ENCODE measurements around the gene FRMD7. TPM values are rescaled to one million over a fixed set of nuclear protein-coding genes. Genes with fewer than 3 reads are reported as not detected.

The FRMD7 gene
- total RNA-seq = not detected in 2 replicates
- polyA plus RNA-seq = not detected in 2 replicates

- no peaks in the 10 kb centered on the region for H3K36me3 ChIP-seq
- H3K4me1 ChIP-seq (ENCODE audit: low read depth) = no peaks in the 10 kb centered on the region
- H3K27ac ChIP-seq = no peak within 1 kb of the TSS
- H3K9me3 ChIP-seq (ENCODE audit: low read depth) = no peaks in the 10 kb centered on the region
- no peak for TF ChIP-seq CTCF (IDR thresholded peaks at IDR 0.05; ENCODE audit: low read depth, low read length)
- DNase-seq (ENCODE audit: low read depth in 1 of 2, low spot score in 1 of 2) = peak in 1 of 2 donors; percentile 27
- H3K27me3 ChIP-seq = no peaks in the 10 kb centered on the region
- no peak within 1 kb of the TSS for H3K4me3 ChIP-seq
Observed at GRCh38 chrX:132127743-132128142, at the start of gene FRMD7. Gene FRMD7, minus strand, starts transcription at chrX:132128020. Its CDS starts 176 bp downstream, at chrX:132127844.

GRCh38 chrX:132173647-132174046, 45.8 kb upstream of the FRMD7 start:
- no peak for TF ChIP-seq CTCF (IDR thresholded peaks at IDR 0.05; ENCODE audit: low read depth, low read length)
- Histone ChIP-seq H3K4me1 (ENCODE audit: low read depth) (no peaks in the 10 kb centered on the region), H3K27ac (no peak overlapping the region), H3K4me3 (no peak overlapping the region), H3K9me3 (ENCODE audit: low read depth) (no peaks in the 10 kb centered on the region), H3K36me3 (no peaks in the 10 kb centered on the region), H3K27me3 (no peaks in the 10 kb centered on the region)
- no peak for DNase-seq (ENCODE audit: low read depth in 1 of 2, low spot score in 1 of 2)

GRCh38 chrX:132171881-132172280, 44.1 kb upstream of the FRMD7 start:
- no peak overlapping the region for H3K27ac ChIP-seq
- H3K4me3 ChIP-seq = no peak overlapping the region
- H3K27me3 ChIP-seq = no peaks in the 10 kb centered on the region
- no peak for DNase-seq (ENCODE audit: low read depth in 1 of 2, low spot score in 1 of 2)
- no peaks in the 10 kb centered on the region for H3K4me1 ChIP-seq (ENCODE audit: low read depth)
- no peaks in the 10 kb centered on the region for H3K9me3 ChIP-seq (ENCODE audit: low read depth)
- H3K36me3 ChIP-seq = no peaks in the 10 kb centered on the region
- TF ChIP-seq CTCF (IDR thresholded peaks at IDR 0.05; ENCODE audit: low read depth, low read length) = no peak

GRCh38 chrX:132171478-132171877, 43.7 kb upstream of the FRMD7 start:
- Histone ChIP-seq H3K27me3 (no peaks in the 10 kb centered on the region), H3K4me1 (ENCODE audit: low read depth) (no peaks in the 10 kb centered on the region), H3K36me3 (no peaks in the 10 kb centered on the region), H3K4me3 (no peak overlapping the region), H3K27ac (no peak overlapping the region), H3K9me3 (ENCODE audit: low read depth) (no peaks in the 10 kb centered on the region)
- TF ChIP-seq CTCF (IDR thresholded peaks at IDR 0.05; ENCODE audit: low read depth, low read length) = no peak
- DNase-seq (ENCODE audit: low read depth in 1 of 2, low spot score in 1 of 2) = peak in 1 of 2 donors; percentile 0

GRCh38 chrX:132169554-132169953, 41.7 kb upstream of the FRMD7 start:
- H3K27ac ChIP-seq = no peak overlapping the region
- no peaks in the 10 kb centered on the region for H3K27me3 ChIP-seq
- no peak overlapping the region for H3K4me3 ChIP-seq
- H3K36me3 ChIP-seq = no peaks in the 10 kb centered on the region
- no peak for TF ChIP-seq CTCF (IDR thresholded peaks at IDR 0.05; ENCODE audit: low read depth, low read length)
- DNase-seq (ENCODE audit: low read depth in 1 of 2, low spot score in 1 of 2) = no peak
- no peaks in the 10 kb centered on the region for H3K4me1 ChIP-seq (ENCODE audit: low read depth)
- H3K9me3 ChIP-seq (ENCODE audit: low read depth) = no peaks in the 10 kb centered on the region

- no peak overlapping the region for H3K4me3 ChIP-seq
- H3K4me1 ChIP-seq (ENCODE audit: low read depth) = no peaks in the 10 kb centered on the region
- H3K27me3 ChIP-seq = no peaks in the 10 kb centered on the region
- no peak overlapping the region for H3K27ac ChIP-seq
- no peaks in the 10 kb centered on the region for H3K9me3 ChIP-seq (ENCODE audit: low read depth)
- H3K36me3 ChIP-seq = no peaks in the 10 kb centered on the region
- DNase-seq (ENCODE audit: low read depth in 1 of 2, low spot score in 1 of 2) = no peak
- no peak for TF ChIP-seq CTCF (IDR thresholded peaks at IDR 0.05; ENCODE audit: low read depth, low read length)
Observed at GRCh38 chrX:132165651-132166050, 37.8 kb upstream of the FRMD7 start.

Data from cardiac muscle cell (in vitro differentiated cells and primary cell).